Activated CD8-positive, alpha-beta memory T cell treated with anti-CD3 and anti-CD28 coated beads, Interleukin-2, amount 10 ng/mL, durations not matched to agents 7 days and 5 days (primary cell): ENCODE data around the gene PGR. TPM values are rescaled to one million over a fixed set of nuclear protein-coding genes. Genes with fewer than 3 reads are reported as not detected.

ENCODE experiments used
- ATAC-seq: fragments of 150-1000 bp; cut with Tn5 transposase; one replicate; pipeline ENCODE4 v1.10.0; 2021; ENCODE audit warnings: moderate library complexity
- CTCF ChIA-PET: fragments of 350-600 bp; sonication (Branson Sonifier 250); formaldehyde crosslinking; loops from one replicate; lab custom pipeline; 2021; ENCODE audit warnings: antibody characterized with exemption; lab: Charles Lee
- DNase-seq: peaks from one replicate; pipeline ENCODE4 v3.0.0-alpha.2; 2020
- H3K27ac Mint-ChIP-seq: one replicate; pipeline ENCODE4 v1.8.0; 2021; ENCODE audit warnings: mild to moderate bottlenecking, mixed read lengths
- H3K27me3 Mint-ChIP-seq: one replicate; pipeline ENCODE4 v1.8.0; 2021; ENCODE audit warnings: mixed read lengths
- H3K36me3 Mint-ChIP-seq: one replicate; pipeline ENCODE4 v1.8.0; 2021; ENCODE audit warnings: mild to moderate bottlenecking, mixed read lengths
- H3K4me1 Mint-ChIP-seq: one replicate; pipeline ENCODE4 v1.8.0; 2021; ENCODE audit warnings: mixed read lengths
- H3K4me3 Mint-ChIP-seq: one replicate; pipeline ENCODE4 v1.8.0; 2021; ENCODE audit warnings: mild to moderate bottlenecking, moderate library complexity, mixed read lengths
- H3K9me3 Mint-ChIP-seq: one replicate; pipeline ENCODE4 v1.8.0; 2022; ENCODE audit warnings: low read depth, mixed read lengths
- total RNA-seq, 2 experiments: library from RNA; stranded (reverse); gene quantifications; one replicate each; pipeline ENCODE4 v1.2.3, GENCODE V29; 2021

The PGR gene
- total RNA-seq, 2 experiments from 2014 or later = not detected

- H3K36me3 Mint-ChIP-seq = no peaks in the 10 kb centered on the region
- H3K4me3 Mint-ChIP-seq = no peak overlapping the region
- no peaks in the 10 kb centered on the region for H3K27me3 Mint-ChIP-seq
- H3K27ac Mint-ChIP-seq = no peak overlapping the region
- CTCF ChIA-PET = no interaction called here
- no peak for ATAC-seq
- peaks cover 7% of the 10 kb centered on the region for H3K9me3 Mint-ChIP-seq
- no peaks in the 10 kb centered on the region for H3K4me1 Mint-ChIP-seq
- no peak for DNase-seq
These were observed 16.1 kb downstream of the PGR start for GRCh38 chr11:101113540-101113939.

DNA sequence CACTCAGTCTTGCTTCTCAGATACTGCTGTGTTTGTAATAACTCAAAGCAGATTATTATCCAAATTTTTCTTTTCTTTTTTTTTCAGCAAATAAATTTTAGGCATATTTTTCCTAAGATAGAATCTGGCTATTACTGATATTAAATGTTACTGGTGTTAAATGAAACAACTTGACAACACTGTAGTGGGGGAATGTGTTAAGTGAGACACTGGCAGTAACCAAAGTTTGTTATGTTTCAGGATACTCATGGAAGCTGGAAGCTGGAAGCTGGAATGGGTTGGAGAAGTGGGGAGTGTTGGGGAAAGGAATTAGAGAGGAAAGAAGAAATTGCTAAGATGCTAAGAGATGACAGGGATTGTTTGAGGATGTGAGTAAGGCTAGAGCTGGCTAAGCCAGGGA, 24.9 kb downstream of the PGR start:
- no peaks in the 10 kb centered on the region for H3K27me3 Mint-ChIP-seq

GRCh38 chr11:101103433-101103832, 26.2 kb downstream of the PGR start:
- CTCF ChIA-PET = no interaction called here
- H3K27ac Mint-ChIP-seq = no peak overlapping the region
- H3K4me1 Mint-ChIP-seq = no peaks in the 10 kb centered on the region
- no peak for ATAC-seq
- no peak overlapping the region for H3K4me3 Mint-ChIP-seq
- no peaks in the 10 kb centered on the region for H3K36me3 Mint-ChIP-seq
- peaks cover 15% of the 10 kb centered on the region for H3K9me3 Mint-ChIP-seq
- no peak for DNase-seq
- H3K27me3 Mint-ChIP-seq = no peaks in the 10 kb centered on the region

More for the DNA sequence above, 24.9 kb downstream of the PGR start:
- Mint-ChIP-seq H3K36me3 (no peaks in the 10 kb centered on the region), H3K27ac (no peak overlapping the region), H3K9me3 (peaks cover 12% of the 10 kb centered on the region), H3K4me1 (no peaks in the 10 kb centered on the region), H3K4me3 (no peak overlapping the region)
- CTCF ChIA-PET = no interaction called here
- no peak for DNase-seq
- no peak for ATAC-seq

DNA sequence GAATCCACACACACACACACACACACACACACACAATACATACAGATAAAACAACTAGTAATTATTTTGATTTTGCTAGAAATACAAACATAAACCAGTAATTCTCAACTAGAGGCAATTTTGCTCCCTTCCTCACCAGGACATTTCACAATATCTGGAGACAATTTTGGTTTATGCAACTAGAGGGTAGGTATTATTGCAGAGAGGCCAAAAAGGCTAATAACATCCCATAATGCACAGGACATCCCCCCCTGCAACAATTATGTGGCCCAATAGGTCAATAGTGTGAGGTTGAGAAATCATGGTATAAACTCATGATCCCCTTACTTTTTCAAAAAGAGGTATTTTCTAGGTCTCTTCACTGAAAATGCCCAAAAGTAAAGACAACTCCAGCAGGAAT, 29.0 kb downstream of the PGR start:
- CTCF ChIA-PET = no interaction called here
- Mint-ChIP-seq H3K4me3 (no peak overlapping the region), H3K4me1 (no peaks in the 10 kb centered on the region), H3K27ac (no peak overlapping the region), H3K9me3 (peaks cover 14% of the 10 kb centered on the region), H3K27me3 (no peaks in the 10 kb centered on the region), H3K36me3 (no peaks in the 10 kb centered on the region)
- ATAC-seq = no peak
- no peak for DNase-seq

- no peak overlapping the region for H3K27ac Mint-ChIP-seq
- no peaks in the 10 kb centered on the region for H3K4me1 Mint-ChIP-seq
- CTCF ChIA-PET = no interaction called here
- no peaks in the 10 kb centered on the region for H3K36me3 Mint-ChIP-seq
- H3K9me3 Mint-ChIP-seq = peaks cover 10% of the 10 kb centered on the region
- H3K4me3 Mint-ChIP-seq = no peak overlapping the region
- H3K27me3 Mint-ChIP-seq = no peaks in the 10 kb centered on the region
- ATAC-seq = no peak
- DNase-seq = no peak
These were observed 33.4 kb downstream of the PGR start for GRCh38 chr11:101096036-101096704.

- Mint-ChIP-seq H3K4me1 (no peaks in the 10 kb centered on the region), H3K27me3 (no peaks in the 10 kb centered on the region), H3K4me3 (no peak overlapping the region), H3K9me3 (peaks cover 7% of the 10 kb centered on the region), H3K36me3 (no peaks in the 10 kb centered on the region), H3K27ac (no peak overlapping the region)
- CTCF ChIA-PET = interaction anchor here (0.6 kb wide), 1 partner anchor 881 kb away, joined by 3 read pairs; no protein-coding TSS in a partner anchor
- ATAC-seq = no peak
- DNase-seq = no peak
These were observed 37.8 kb downstream of the PGR start for GRCh38 chr11:101091781-101092180.

GRCh38 chr11:101090679-101091270, 38.8 kb downstream of the PGR start:
- Mint-ChIP-seq H3K4me1 (no peaks in the 10 kb centered on the region), H3K4me3 (no peak overlapping the region), H3K27ac (no peak overlapping the region), H3K36me3 (no peaks in the 10 kb centered on the region), H3K9me3 (peaks cover 10% of the 10 kb centered on the region), H3K27me3 (no peaks in the 10 kb centered on the region)
- CTCF ChIA-PET = no interaction called here
- DNase-seq = no peak
- ATAC-seq = no peak

GRCh38 chr11:101083335-101083734, 46.3 kb downstream of the PGR start:
- DNase-seq (no peak), ATAC-seq (no peak)
- Mint-ChIP-seq H3K4me3 (no peak overlapping the region), H3K36me3 (no peaks in the 10 kb centered on the region), H3K9me3 (peaks cover 13% of the 10 kb centered on the region), H3K27ac (no peak overlapping the region), H3K4me1 (no peaks in the 10 kb centered on the region), H3K27me3 (no peaks in the 10 kb centered on the region)
- CTCF ChIA-PET = no interaction called here

- no peaks in the 10 kb centered on the region for H3K36me3 Mint-ChIP-seq
- ATAC-seq = no peak
These were observed 46.8 kb downstream of the PGR start for GRCh38 chr11:101082813-101083212.

DNA sequence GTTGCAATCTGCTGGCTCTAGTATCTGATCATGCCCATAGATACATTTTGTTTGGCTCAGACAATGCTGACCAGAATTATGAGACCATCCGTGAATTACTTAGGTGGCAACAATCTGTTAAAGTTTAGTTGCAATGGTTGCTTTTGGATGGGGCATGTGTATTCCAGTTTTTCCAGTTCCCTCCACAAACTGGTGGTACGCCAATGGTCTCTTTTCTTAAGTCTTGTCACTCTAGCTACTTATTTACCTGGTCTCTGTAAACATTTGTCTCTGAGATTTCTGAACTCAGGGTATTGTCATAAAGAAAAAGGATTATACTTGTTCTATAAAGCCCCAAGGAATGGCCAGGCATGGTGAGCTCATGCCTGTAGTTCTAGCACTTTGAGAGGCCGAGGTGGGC, 65.9 kb downstream of the PGR start:
- no peaks in the 10 kb centered on the region for H3K36me3 Mint-ChIP-seq
- H3K9me3 Mint-ChIP-seq = peaks cover 2% of the 10 kb centered on the region
- H3K4me1 Mint-ChIP-seq = no peaks in the 10 kb centered on the region
- H3K27ac Mint-ChIP-seq = no peak overlapping the region
- DNase-seq (no peak), ATAC-seq (no peak)
- CTCF ChIA-PET = no interaction called here
- no peaks in the 10 kb centered on the region for H3K27me3 Mint-ChIP-seq
- H3K4me3 Mint-ChIP-seq = no peak overlapping the region

More at GRCh38 chr11:101082813-101083212, 46.8 kb downstream of the PGR start:
- CTCF ChIA-PET = no interaction called here
- Mint-ChIP-seq H3K27ac (no peak overlapping the region), H3K4me1 (no peaks in the 10 kb centered on the region), H3K9me3 (peaks cover 13% of the 10 kb centered on the region), H3K27me3 (no peaks in the 10 kb centered on the region), H3K4me3 (no peak overlapping the region)
- DNase-seq = no peak

DNA sequence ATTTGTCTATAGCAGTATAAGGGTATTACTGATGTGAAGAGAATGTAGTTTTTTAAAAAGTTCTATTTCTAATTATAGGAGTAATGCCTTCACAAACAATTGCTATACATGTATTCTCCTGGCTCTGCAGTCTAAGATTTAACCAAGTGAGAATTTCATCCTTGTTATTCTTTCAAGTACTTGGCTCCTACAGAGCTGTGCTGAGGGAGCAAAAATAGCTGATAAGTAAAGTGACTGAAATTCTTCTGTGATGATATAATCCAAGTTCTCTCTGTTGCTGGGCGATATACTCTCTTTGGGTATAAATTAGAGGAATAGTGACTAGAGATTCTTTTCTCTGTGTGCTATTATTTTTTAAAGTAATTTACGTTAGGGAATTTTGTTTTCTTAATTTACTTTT, 68.0 kb downstream of the PGR start:
- no peak overlapping the region for H3K4me3 Mint-ChIP-seq
- DNase-seq (no peak), ATAC-seq (no peak)
- H3K27ac Mint-ChIP-seq = no peak overlapping the region
- H3K27me3 Mint-ChIP-seq = no peaks in the 10 kb centered on the region
- no peaks in the 10 kb centered on the region for H3K4me1 Mint-ChIP-seq
- CTCF ChIA-PET = no interaction called here
- H3K9me3 Mint-ChIP-seq = peaks cover 6% of the 10 kb centered on the region
- no peaks in the 10 kb centered on the region for H3K36me3 Mint-ChIP-seq

DNA sequence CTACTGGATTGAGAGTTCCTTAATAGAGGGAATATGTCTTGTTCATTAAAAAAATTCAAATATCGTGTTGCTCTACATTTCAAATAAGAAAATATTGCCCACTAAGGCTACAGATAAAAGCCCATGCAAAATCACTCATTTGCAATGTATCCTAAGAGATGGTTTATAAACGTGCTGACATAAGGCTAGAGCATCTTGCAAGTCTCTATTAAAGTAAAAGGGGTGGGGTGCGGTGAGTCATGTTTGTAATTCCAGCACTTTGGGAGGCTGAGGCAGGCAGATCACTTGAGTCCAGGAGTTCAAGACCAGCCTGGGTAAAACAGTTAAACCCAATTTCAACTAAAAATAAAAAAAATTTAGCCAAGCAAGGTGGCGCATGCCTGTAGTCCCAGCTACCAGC, 70.3 kb downstream of the PGR start:
- no peak for ATAC-seq
- DNase-seq = no peak
- Mint-ChIP-seq H3K4me1 (no peaks in the 10 kb centered on the region), H3K9me3 (peaks cover 6% of the 10 kb centered on the region), H3K27me3 (no peaks in the 10 kb centered on the region), H3K4me3 (no peak overlapping the region), H3K27ac (no peak overlapping the region), H3K36me3 (no peaks in the 10 kb centered on the region)
- CTCF ChIA-PET = no interaction called here

DNA sequence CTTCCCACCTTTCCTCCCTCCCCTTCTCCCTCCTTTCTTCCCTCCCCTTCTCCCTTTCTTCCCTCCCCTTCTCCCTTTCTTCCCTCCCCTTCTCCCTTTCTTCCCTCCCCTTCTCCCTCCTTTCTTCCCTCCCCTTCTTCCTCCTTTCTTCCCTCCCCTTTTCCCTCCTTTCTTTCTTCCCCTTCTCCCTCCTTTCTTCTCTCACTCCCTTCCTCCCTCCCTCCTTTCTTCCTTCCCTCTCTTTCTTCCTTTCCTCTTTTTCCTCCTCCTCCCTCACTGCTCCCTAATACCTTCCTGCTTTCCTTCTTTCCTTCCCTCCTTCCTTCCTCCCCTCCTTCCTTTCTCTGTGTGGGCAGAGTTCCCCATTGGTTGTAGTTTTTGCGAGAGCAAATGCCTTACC, 76.1 kb downstream of the PGR start:
- DNase-seq (no peak), ATAC-seq (no peak)
- no peak overlapping the region for H3K27ac Mint-ChIP-seq
- CTCF ChIA-PET = no interaction called here
- no peaks in the 10 kb centered on the region for H3K27me3 Mint-ChIP-seq
- H3K4me1 Mint-ChIP-seq = no peaks in the 10 kb centered on the region
- no peak overlapping the region for H3K4me3 Mint-ChIP-seq
- peaks cover 8% of the 10 kb centered on the region for H3K9me3 Mint-ChIP-seq
- H3K36me3 Mint-ChIP-seq = no peaks in the 10 kb centered on the region

DNA sequence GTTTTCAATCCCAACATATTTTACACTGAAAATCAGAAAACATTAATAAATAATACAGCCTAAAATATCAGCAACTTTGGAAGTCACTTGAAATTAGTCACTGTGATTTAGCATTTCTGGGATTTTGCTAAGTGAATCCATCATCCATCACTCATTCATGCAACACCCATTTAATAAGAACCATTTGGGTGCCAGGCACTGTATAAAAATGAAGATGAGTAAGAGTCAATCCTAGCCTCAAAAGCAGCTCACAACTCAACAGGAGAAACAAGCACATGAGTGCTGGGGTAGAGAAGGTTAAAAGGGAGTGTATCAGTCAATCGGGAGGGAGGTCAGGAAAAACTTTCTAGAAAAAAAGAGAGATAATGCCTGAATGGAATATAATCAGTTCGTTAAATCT, 77.9 kb downstream of the PGR start:
- peaks cover 2% of the 10 kb centered on the region for H3K9me3 Mint-ChIP-seq
- H3K36me3 Mint-ChIP-seq = no peaks in the 10 kb centered on the region
- H3K27me3 Mint-ChIP-seq = no peaks in the 10 kb centered on the region
- H3K4me1 Mint-ChIP-seq = no peaks in the 10 kb centered on the region
- ATAC-seq (no peak), DNase-seq (no peak)
- H3K27ac Mint-ChIP-seq = no peak overlapping the region
- H3K4me3 Mint-ChIP-seq = no peak overlapping the region
- CTCF ChIA-PET = no interaction called here
